ENCODE data around the gene PTPN11. TPM values are rescaled to one million over a fixed set of nuclear protein-coding genes. Genes with fewer than 3 reads are reported as not detected.
"Not testable (repeated sequence)": the region's sequence is repeated elsewhere in the genome, so short reads cannot be mapped to it uniquely, and the experiment has no call there.

PTPN11 gene
- total RNA-seq, 1 experiment from 2014 or later: 39.9 TPM

- in situ Hi-C loops (cut with HindIII; ENCODE audit: low sequenced_read_pairs): no loop called here
- DNase-seq (ENCODE audit: low spot score): no peak
Measured at GRCh38 chr12:112489456-112489855, 70.7 kb downstream of the PTPN11 start.

GRCh38 chr12:112496496-112496895, 77.7 kb downstream of the PTPN11 start:
- in situ Hi-C loops (cut with HindIII; ENCODE audit: low sequenced_read_pairs): no loop called here
- no peak for DNase-seq (ENCODE audit: low spot score)

GRCh38 chr12:112498580-112498979, 79.8 kb downstream of the PTPN11 start:
- in situ Hi-C loops (cut with HindIII; ENCODE audit: low sequenced_read_pairs): no loop called here
- no peak for DNase-seq (ENCODE audit: low spot score)

- no peak for DNase-seq (ENCODE audit: low spot score)
- in situ Hi-C loops (cut with HindIII; ENCODE audit: low sequenced_read_pairs): no loop called here
Measured at GRCh38 chr12:112503512-112503911, 84.8 kb downstream of the PTPN11 start.

- DNase-seq (ENCODE audit: low spot score): no peak
- in situ Hi-C loops (cut with HindIII; ENCODE audit: low sequenced_read_pairs): no loop called here
Measured at GRCh38 chr12:112506513-112507166, 87.9 kb downstream of the PTPN11 start.

- in situ Hi-C loops (cut with HindIII; ENCODE audit: low sequenced_read_pairs): no loop called here
- DNase-seq (ENCODE audit: low spot score): no peak
Measured at GRCh38 chr12:112513471-112513870, 94.7 kb downstream of the PTPN11 start.

- no peak for DNase-seq (ENCODE audit: low spot score)
- in situ Hi-C loops (cut with HindIII; ENCODE audit: low sequenced_read_pairs): no loop called here
Measured at GRCh38 chr12:112514456-112514855, 95.7 kb downstream of the PTPN11 start.

- DNase-seq (ENCODE audit: low spot score): no peak
- in situ Hi-C loops (cut with HindIII; ENCODE audit: low sequenced_read_pairs): no loop called here
Measured at GRCh38 chr12:112514926-112515642, 96.3 kb downstream of the PTPN11 start.

GRCh38 chr12:112515868-112516267, 97.1 kb downstream of the PTPN11 start:
- DNase-seq (ENCODE audit: low spot score): no peak
- in situ Hi-C loops (cut with HindIII; ENCODE audit: low sequenced_read_pairs): no loop called here

GRCh38 chr12:112517730-112518364, 99.1 kb downstream of the PTPN11 start:
- in situ Hi-C loops (cut with HindIII; ENCODE audit: low sequenced_read_pairs): no loop called here

GRCh38 chr12:112518365-112518735, 99.6 kb downstream of the PTPN11 start:
- in situ Hi-C loops (cut with HindIII; ENCODE audit: low sequenced_read_pairs): no loop called here
- DNase-seq (ENCODE audit: low spot score): no peak

More at GRCh38 chr12:112517730-112518364, 99.1 kb downstream of the PTPN11 start:
- no peak for DNase-seq (ENCODE audit: low spot score)

- in situ Hi-C loops (cut with HindIII; ENCODE audit: low sequenced_read_pairs); DNase-seq (ENCODE audit: low spot score): not testable (repeated sequence)
Measured at GRCh38 chr12:112519841-112520340, 101.1 kb downstream of the PTPN11 start.

GRCh38 chr12:112523856-112524255, 105.1 kb downstream of the PTPN11 start:
- in situ Hi-C loops (cut with HindIII; ENCODE audit: low sequenced_read_pairs): no loop called here
- no peak for DNase-seq (ENCODE audit: low spot score)

GRCh38 chr12:112524269-112524668, 105.5 kb downstream of the PTPN11 start:
- no peak for DNase-seq (ENCODE audit: low spot score)
- in situ Hi-C loops (cut with HindIII; ENCODE audit: low sequenced_read_pairs): no loop called here

- in situ Hi-C loops (cut with HindIII; ENCODE audit: low sequenced_read_pairs): no loop called here
- DNase-seq (ENCODE audit: low spot score): no peak
Measured at GRCh38 chr12:112524676-112525425, 106.1 kb downstream of the PTPN11 start.

- in situ Hi-C loops (cut with HindIII; ENCODE audit: low sequenced_read_pairs): no loop called here
- no peak for DNase-seq (ENCODE audit: low spot score)
Measured at GRCh38 chr12:112525426-112525809, 106.7 kb downstream of the PTPN11 start.

- DNase-seq (ENCODE audit: low spot score): no peak
- in situ Hi-C loops (cut with HindIII; ENCODE audit: low sequenced_read_pairs): no loop called here
Measured at GRCh38 chr12:112527082-112527481, 108.3 kb downstream of the PTPN11 start.

- in situ Hi-C loops (cut with HindIII; ENCODE audit: low sequenced_read_pairs): no loop called here
- no peak for DNase-seq (ENCODE audit: low spot score)
Measured at GRCh38 chr12:112527501-112527900, 108.8 kb downstream of the PTPN11 start.

- in situ Hi-C loops (cut with HindIII; ENCODE audit: low sequenced_read_pairs): no loop called here
- no peak for DNase-seq (ENCODE audit: low spot score)
Measured at GRCh38 chr12:112528521-112528920, 109.8 kb downstream of the PTPN11 start.

GRCh38 chr12:112530941-112531340, 112.2 kb downstream of the PTPN11 start:
- in situ Hi-C loops (cut with HindIII; ENCODE audit: low sequenced_read_pairs): no loop called here
- DNase-seq (ENCODE audit: low spot score): no peak
